Activated gamma-delta T cell treated with Interleukin-2 at 50 U/mL for 16 hours (primary cell): Measurements from ENCODE around the gene ERICH6B.

Experiments
- DNase-seq: peaks from one replicate; pipeline ENCODE4 v3.0.0-alpha.2; 2020

ERICH6B gene

DNA sequence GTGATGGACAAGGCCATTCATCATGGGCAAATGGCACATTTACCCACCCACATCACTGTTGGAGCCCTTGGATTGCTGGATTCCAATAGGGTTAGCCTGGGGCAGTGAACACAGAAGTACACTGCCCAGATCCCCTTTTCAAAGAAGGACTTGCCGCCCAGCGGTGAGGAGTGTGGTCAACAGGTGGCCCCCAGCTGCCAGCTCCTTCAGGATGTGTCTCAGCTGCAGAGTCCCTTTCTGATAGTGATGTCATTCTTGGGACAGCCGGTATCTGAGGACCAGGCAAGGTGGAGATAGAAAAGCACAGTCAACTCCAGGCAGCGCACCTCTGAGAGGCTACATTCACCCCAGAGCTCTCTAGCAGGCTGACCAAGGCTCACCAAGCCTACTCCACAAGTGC, 16.9 kb downstream of the ERICH6B start:
- no peak for DNase-seq

- no peak for DNase-seq
Measured at GRCh38 chr13:45596800-45597475, 18.6 kb downstream of the ERICH6B start.

GRCh38 chr13:45595965-45596364, 19.6 kb downstream of the ERICH6B start:
- no peak for DNase-seq

DNA sequence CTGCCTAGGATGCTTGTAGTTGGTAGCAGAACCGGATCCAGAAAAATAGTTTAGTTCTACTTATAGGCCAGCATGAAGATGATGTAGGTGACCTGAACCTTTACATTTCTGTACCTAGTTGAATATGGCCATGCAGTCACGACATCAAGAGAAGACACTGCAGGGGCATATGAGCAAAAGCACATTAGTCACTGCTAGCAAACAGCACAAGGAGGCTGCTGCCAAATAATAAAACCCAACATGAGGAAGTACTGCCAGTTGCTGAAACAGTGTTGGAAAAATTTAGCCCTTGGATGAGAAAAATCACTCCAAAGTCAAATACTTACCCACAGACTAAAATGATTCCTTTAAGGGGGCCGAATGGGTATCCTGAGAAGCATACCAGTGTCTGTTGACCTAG, 20.8 kb downstream of the ERICH6B start:
- no peak for DNase-seq

DNA sequence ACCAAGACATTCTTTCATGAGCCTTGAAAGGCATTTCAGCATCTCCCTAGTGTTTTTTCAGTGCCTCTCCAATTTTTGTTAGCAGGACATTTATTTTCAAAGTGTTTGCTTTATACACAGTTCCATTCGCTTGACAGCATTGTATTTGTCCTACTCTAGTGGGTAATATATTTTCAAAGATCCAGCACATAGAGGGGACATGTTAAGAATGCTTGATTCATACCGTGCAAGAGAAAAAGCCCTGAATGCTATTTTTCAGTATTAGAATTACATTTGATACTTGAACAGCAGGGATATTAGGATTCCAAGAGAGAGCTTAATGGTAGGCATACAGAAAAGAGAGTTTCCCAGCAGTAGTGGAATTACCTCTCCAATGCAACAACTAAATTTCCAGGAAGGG, 21.3 kb downstream of the ERICH6B start:
- DNase-seq: no peak

GRCh38 chr13:45592758-45593157, 22.8 kb downstream of the ERICH6B start:
- DNase-seq: no peak

DNA sequence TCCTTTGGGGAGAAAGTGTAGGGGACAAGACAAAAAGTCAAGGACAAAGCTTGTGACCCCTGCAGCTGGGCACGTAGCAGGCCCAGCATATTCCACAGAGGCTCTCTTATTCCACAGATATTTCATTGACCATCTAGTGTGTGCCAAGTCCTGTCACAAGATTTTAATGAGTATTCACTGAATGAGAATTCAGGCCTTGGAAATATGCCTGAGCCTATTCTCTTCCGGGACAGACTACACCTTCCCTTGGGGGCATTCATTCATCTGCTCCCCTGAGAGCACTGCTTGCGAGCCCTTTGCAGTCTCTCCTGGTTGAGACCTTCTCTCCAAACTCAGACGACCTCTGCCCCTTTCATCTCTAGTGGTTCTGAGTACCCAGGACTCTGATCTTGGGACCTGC, 25.5 kb downstream of the ERICH6B start:
- no peak for DNase-seq

DNA sequence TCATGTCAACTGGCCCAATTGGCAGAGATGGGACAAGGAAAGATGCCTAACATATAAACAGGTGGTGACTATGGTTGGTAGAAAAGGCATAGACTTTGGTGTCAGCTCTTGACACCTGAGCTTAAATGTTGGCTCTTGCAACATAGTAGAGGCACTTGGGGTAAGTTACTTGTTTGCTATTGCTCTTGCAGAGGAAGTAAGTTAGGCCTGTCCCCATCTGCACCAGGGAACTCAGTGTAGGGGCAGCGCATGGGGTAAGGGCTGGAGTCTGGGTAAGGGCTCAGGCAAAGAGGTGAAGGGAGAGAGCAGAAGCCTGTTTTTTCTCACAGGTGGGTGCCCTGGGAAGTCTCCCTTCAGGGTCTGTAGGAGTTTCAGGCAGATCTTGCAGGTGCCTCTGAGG, 27.6 kb downstream of the ERICH6B start:
- no peak for DNase-seq

- no peak for DNase-seq
Measured at GRCh38 chr13:45584816-45585215, 30.7 kb downstream of the ERICH6B start.

DNA sequence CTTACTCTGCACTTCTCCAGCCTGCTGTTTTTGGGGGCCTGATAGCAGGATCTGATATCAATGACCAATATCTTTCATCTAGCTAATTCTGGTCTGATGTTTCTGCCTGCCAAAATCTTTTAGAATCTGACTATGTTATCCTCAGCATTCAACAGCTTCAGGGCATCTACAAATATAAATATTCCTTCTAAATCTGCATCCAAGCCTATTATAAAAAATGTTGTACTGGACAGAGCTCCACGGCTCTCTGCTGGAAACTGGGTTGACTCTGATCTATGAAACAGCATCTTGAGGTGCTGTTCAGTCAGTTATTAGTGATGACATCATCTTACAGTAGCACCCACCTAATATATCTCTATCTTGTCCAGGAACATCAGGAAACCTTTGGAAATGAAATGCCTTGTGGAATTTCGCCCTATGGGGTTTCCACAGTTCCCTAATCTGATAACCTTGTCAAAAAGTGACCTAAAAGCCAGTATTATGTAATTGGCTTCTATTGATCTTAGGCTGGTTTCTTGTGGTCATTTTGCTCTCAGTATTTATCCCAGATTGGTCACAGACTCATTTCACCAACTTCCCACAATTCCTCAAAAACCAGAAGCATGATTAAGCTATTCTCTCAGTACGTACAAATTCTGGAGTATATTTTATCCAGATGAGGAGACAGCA, 33.0 kb downstream of the ERICH6B start:
- no peak for DNase-seq

DNA sequence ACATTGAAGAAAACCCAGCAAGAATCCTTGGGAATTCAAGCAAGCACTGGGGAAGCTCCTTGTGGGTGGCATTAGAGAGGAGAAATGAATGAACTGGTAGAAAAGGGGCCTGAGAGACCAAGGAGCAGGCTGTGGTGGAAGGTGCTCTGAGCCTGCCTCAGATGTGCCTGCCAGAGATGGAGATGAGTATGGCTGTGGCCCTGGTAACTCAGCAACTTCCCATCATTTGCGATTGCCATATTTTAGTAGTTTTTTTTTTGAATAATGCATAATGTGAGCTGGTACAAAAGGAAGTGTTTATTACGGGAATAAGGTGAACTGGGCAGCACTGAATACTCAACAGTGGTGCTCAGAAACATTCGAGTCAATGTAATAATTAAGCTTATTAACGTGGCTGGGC, 39.1 kb downstream of the ERICH6B start:
- no peak for DNase-seq

DNA sequence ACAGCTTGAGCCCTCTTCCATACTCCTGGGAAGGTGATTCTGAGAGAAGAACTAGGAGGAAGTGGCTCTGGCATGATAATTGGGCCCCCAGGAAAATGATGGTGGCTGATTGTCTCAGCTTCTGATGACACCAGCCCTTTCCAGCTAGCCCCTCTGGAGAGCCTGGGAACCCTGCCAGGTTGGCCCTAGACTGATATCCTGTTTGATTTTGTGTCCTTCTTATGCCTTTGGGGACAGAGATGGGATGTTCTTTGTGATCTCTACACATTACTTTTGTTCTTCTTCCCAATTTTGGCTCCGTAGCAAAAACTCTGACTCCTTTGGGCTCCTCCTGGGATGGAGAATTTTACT, 39.7 kb downstream of the ERICH6B start:
- no peak for DNase-seq

DNA sequence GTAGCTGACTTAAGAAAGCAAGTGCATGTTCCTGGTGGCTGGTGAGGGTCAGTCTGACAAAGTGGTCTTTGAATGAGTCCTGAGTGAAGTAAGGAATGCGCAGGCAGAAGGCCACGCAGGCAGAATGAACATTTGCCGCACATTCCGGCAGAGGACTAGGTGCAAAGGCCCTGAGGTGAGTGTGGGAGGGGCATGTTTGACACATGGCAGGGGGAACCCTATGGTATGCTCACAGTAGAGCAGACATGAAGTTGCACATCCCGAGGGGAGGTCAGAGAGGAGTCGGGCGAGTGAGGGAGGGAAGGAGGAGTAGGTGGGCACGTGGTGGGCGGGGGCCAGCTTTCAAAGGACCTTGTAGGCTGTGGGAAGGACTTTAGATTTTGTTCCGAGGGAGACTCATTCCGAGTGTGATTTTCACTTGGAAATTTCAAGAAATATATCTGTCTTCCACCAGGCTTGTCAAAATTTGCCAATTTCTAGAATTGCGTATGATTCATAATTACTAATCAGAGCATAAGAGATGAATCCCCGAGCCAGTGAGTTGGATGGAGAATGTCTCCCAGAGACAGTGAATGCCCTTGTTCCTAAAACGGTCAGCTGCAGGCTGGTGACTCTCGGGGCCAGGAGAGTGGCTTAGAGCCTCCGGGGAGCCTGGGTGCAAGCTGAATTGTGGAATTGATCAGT, 40.3 kb downstream of the ERICH6B start:
- DNase-seq: no peak

DNA sequence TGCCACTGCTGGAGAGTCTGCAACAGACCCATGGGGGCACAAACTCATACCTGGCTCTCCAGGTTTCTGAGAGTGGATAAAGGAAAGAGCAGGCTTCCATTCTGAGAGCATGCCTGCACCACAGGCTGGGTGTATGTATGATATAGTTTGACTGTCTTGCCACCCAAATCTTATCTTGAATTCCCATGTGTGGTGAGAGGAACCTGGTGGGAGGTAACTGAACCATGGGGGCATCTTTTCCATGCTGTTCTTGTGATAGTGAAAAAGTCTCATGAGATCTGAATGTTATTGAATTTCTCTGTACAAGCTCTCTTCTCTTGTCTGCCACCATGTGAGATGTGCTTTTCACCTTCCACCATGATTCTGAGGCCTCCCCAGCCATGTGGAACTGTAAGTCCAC, 50.2 kb downstream of the ERICH6B start:
- no peak for DNase-seq

- DNase-seq: no peak
Measured at GRCh38 chr13:45564133-45564776, 51.3 kb downstream of the ERICH6B start.

DNA sequence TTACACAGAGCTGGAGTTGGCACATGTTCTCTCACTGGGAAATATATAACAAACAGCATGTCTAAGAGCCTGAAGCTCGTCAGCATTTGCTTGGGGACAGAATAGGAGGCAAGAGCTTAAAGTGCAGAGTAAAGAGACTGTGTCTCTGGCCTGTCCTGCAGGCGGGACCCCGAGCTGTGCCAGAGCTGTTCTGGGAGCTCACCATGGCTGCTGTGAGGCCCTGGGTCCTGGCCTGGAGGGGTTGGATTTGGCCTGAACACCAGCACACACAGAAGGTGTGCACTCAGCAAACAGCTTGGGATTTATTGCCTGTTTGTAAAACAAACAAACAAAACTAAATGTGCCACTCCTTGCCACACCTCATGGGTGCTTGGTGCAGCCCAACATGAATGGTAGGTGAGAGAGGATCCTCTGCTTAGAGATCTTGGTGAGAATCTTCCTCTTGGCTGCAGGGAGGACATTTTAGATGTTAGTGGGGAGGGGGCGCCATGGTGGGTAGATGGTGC, 60.9 kb downstream of the ERICH6B start:
- DNase-seq: no peak

GRCh38 chr13:45548281-45548680, 67.3 kb downstream of the ERICH6B start:
- DNase-seq: no peak

DNA sequence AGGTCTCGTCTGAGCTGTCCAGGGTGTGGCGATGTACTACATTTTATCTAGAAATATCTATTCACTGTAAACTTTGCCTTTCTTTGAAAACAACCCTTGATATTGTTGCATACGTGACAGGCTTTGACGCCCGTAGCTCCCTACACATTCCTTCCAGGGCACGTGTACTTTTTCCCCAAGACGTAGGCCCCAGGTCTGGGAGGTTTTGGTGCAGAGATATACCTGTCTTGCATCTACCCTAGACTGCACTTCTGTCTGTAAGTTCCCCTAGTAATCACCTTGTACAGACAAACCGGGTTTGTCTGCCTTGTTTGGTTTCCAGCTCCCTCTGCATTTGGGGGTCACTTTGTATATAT, 69.2 kb downstream of the ERICH6B start:
- DNase-seq: no peak

GRCh38 chr13:45545686-45546409, 69.7 kb downstream of the ERICH6B start:
- no peak for DNase-seq

DNA sequence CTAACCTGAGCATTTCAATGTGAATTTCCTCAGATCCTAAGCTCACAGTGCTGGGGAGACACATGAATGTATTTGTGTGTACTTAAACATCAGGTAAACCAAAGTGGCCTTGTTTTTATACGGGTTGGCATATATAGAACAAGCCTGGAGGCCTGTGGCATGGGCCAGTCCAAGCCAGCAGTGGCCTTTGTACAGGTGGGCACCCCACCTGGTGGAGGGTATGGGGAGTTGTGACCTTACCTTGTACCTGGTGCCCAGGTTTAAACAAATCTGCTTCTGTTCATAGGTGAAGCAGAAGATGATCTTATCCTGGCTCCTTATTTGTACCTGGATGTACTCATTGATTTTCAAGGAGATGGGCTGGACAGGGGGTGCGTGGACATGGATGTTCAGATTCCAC, 71.0 kb downstream of the ERICH6B start:
- no peak for DNase-seq

- no peak for DNase-seq
Measured at GRCh38 chr13:45542878-45543277, 72.7 kb downstream of the ERICH6B start.

- DNase-seq: no peak
Measured at GRCh38 chr13:45542391-45542790, 73.1 kb downstream of the ERICH6B start.

GRCh38 chr13:45541806-45542205, 73.7 kb downstream of the ERICH6B start:
- no peak for DNase-seq
